Stimulated activated CD8-positive, alpha-beta memory T cell treated with anti-CD3 and anti-CD28 coated beads, Interleukin-4, amount 100 ng/mL, for 24 hours (primary cell): ENCODE results near the gene SLIT3.

Experiments
- DNase-seq: peaks from one replicate; pipeline ENCODE4 v3.0.0-alpha.2; 2020; ENCODE audit warnings: low read depth

SLIT3 gene

DNA sequence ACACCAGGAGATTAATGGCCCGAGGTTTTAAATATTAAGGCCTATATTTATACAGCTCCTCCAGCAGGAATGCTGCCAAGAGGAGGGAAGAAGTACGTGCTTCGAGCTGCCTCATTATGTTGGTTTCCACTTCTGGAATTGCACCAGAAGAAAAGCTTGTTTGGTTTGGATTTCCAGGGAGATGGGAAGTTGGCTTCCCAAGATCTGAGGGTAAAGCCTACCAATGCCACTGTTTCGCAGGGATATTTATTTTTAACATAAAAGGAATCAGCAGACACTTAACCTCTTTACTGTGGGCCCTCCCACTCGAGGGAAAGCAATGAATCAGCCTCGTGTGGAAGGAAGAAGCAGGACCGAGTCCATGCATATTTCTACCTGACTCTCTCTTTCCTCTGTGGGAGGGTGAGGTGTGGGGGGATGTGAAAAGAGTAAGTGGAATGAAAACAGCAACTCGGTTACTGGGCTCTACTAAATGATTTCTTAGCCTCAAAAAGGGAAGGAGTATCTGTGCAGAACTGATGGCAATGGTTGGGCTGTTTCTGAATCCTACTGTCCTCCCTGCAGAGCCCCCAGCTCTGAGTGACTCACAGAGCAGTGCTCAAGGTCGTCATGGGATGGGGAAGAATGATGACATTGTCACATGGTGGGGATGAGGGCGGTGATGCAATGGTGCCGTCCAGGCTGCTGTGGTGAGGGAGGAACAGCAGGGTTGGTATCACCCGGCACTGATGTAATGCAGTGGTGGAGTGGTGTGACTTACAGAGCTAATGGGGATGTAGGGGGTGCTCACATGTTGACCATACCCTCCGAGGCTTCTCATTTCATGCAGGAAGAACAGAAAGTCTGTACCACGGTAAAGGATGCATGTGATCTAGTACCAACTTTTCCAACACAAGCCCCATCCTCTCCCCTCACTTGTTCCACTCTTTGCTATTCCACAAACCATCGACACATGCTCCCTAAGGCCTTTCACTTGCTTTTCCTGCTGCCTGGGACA lies 506.8 kb downstream of the SLIT3 start:
- DNase-seq: peak; percentile 4

DNA sequence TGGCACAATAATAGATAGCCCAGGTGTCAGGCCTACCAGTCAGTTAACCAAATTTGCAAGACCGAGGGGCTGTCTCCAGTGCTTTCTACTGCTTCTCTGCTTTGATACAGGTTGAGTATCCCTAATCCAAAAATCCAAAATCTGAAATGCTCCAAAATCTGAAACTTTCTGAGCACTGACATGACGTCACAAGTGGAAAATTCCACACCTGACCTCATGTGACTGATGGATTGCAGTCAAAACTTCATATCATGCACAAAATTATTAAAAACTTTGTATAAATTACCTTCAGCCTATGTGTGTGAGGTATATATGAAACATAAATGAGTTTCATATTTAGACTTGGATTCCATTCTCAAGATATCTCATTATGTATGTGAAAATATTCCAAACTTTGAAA lies 508.3 kb downstream of the SLIT3 start:
- DNase-seq: no peak

DNA sequence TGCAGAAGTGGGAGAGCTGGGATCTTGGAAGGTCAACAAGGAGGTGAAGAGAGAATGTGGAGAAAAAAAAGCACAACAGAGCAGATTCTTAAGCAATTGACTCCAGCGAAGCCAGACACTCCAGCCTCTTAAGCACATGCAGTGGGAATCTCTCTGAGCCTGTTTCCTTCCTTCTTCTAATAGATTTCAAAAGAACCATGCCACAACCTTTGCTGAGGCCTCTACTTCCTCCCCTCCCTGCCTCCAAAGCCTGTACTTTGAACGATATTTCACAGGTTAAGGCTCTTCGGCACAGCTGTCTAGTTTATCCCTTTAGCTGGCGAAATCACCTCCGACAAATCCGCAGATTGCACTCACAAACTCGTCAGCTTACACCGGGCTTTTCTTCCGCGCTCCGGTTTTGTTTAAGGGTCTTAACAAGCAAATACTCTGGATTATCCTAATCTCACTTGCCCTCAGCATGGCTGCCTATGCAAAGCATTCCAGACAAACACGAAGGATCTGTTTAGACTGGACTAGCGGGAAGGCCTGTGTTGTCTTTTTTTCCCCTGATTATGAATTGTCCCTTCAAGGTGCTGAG lies 510.2 kb downstream of the SLIT3 start:
- DNase-seq: no peak

DNA sequence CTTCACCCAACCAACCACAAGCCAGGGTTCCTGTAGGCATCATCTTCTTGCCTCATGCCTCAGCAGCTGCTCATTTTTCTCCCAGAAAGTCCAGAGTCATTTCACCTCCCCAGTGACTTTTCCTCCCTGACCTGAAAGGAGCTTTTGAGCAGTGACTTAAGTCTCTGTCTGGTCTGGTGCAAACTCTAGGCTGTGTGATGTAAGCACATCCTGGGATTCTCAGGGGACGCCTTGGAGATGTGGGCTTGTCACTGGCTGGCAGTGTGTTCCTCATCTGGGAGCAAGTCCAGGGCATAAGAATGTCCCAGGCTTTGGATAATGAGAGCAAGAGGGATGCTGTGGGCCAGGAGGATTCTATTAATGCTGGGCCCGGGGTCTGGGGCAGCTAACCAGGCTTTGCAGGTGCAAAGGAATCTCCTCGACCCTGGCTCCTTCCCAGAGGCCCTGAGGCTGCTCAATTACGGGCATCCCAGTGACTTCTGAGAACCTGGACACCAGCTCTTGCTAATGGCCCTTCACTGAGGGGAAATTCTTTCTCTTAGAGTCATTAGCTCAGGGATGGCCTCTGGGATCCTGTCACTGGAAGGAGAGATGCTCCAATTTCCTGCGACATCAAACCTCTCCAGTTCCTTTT lies 510.8 kb downstream of the SLIT3 start:
- no peak for DNase-seq

DNA sequence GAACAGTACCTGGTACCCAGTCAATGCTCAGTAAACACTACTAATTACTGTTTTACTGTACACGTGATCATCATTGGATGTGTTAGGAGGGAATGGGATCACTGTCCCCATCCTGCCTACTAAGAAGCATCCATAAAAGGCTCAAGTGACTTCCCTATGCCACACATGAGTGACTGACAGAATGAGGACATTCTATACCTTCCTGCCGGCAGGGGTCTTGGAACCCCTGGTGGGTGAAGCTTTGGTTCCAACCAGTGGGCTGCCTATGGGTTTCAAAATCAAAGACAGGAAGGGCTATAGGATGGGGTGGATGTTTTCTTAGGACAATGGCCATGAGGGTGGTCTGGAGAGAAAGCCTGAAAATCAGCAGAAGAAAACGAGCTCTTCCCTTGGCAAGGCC lies 512.2 kb downstream of the SLIT3 start:
- DNase-seq: no peak

DNA sequence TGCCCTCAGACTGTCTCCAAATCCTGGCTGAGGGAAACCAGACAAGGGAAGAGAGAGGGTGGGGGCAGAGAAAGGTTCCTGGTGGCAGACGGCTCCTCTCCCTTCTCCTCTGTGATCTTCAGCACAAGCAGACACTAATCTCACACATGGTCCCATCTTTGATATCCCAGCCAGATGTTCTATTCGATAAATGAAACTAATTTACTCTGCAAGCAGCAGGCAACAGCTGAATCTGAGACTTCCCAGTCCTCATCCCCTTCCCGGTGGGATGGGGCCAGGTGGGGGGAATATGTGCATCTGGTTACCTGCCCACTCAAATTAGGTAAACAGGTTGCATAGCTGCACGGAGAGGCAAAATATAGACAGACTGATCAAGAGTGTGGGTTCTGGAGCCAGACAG lies 512.8 kb downstream of the SLIT3 start:
- DNase-seq: no peak

DNA sequence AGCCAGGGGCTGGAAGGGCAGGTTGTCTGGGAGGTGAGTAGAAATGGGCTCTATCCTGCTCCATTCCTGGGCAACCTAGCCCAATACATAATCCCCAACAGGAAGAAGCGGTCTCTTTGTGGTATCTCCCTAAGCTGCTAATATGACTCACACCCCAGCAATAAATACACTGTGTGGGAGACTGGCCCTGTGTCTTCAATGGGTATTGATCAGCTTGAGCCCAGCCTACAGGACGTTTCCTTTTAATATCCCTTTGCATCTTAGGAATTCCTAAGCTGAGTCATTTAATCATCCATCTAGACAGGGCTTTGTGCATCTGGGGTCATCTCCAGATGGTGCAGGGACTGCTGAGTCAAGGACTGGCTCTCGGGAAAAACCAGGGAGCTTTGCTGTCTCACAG lies 514.8 kb downstream of the SLIT3 start:
- DNase-seq: no peak

DNA sequence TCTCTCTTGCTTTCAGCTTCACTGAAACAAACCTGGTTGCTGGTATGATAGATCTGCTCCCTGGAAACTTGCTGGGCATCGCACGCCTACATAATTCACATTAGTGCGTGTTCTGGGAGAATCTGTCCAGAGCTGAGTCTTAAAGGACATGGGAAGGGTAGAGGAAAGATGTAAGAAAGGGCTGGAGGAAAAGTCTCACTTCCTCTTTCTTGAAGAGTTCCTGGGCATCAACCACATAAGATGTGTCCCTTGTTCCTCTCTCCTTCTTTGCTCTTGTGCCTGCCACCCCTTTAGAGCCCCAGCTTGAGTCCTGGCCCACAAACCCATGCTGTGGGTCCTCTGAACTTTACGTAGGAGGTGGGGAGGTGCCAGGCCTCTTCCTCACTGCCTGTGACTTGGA lies 516.5 kb downstream of the SLIT3 start:
- no peak for DNase-seq

DNA sequence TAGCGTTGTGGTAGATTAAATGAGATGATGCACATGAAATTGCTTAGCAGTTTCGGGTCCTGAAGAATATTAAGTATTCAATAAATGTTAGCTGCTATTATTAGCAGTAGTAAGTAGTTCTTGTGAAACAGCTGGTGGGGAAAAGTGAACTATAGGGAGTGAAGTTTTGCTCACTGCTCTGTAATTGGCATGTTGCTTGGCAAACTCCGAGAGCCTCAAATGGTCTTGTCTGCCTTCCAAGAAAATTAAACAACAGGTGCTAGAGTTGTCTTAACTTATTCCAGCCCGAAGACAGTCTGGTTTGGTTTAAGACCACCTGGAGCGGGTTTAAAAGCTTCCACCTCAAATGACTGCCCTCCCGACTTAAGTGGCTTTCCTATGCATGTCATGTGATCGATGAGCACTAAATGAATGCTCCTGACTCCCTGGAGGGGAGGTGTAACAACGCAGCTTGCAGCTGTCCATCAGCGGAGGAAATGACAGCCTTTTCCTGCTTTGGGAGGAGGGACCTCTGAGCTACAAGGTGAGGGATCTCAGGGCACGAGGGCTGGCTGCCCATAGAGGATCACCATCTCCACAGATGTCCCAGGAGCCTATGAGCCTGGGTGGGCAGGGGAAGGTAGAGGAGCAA lies 518.9 kb downstream of the SLIT3 start:
- DNase-seq: no peak

DNA sequence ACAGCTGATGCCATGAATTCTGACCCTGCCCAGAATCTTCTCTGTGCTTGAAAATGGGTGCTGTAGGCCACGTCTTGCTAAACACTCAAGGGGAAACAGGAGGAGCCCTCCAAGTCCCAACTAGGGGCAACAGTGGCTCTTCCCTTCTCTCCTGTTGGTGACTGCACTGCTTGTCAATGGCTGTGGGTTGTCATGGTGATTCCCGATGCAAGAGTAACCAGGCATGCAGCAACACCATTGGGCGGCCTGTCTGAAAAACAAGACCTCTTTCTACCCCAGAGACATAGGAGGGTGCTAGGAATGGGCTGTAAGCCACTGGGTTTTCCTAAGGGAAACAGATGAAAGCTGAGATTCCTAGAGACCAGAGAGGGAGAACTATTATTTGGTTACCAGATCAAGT lies 520.1 kb downstream of the SLIT3 start:
- DNase-seq: no peak

DNA sequence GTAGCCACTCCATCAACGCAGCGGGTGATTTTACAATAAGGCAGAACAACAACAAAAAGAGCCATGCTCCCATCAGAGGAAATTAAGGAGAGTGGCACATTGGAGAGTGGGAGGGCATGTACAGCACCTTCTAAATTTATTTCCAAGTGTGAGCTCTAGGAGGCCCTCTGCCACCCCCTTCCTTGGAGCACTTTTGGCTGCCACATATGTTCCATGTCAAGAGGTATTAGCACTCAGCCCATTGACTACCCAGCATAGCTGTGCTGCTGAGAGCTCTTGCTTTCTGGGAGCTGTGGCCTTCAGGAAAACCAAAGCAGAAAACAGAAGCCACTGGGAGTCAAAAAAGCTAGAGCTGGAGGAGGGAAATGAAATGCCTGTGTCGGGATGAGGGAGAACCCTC lies 521.6 kb downstream of the SLIT3 start:
- DNase-seq: no peak

DNA sequence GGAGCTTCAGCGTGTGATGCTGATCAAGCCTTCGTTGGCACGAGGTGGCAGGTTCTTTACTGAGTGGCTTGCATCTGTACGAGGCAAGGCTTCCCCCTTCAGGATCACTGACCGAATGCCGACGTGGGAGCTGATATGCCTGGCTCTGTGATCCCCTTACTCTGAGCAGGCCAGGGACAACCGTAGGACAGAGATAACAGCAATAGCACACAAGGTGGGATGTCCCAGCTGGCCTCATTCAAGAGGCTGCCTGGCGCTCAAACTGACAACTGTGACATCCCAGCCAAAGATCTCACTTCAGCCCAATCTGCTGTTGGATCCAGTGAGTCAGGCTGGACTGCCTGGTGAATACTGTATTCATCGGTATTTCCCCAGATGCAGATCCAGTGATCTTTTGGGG lies 522.4 kb downstream of the SLIT3 start:
- DNase-seq: no peak

DNA sequence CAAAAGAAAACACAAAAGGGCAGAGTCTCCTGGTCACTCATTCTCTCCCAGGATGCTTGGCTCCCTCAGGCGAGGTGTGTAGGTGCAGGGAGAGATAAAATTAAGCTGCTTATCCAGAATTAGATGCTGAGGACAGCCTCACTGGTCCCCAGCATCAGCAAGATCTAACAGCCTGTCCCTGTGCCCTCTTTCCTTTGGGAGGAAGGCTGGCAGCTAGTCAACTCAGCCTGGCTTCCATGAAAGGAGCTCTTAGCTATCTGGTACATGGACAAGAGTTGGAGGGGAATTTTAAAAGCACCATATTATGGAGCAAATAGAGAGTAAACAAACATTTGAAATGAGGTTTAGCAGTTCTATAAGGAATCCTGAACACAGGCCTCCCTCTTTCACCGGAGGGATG lies 523.3 kb downstream of the SLIT3 start:
- DNase-seq: no peak

DNA sequence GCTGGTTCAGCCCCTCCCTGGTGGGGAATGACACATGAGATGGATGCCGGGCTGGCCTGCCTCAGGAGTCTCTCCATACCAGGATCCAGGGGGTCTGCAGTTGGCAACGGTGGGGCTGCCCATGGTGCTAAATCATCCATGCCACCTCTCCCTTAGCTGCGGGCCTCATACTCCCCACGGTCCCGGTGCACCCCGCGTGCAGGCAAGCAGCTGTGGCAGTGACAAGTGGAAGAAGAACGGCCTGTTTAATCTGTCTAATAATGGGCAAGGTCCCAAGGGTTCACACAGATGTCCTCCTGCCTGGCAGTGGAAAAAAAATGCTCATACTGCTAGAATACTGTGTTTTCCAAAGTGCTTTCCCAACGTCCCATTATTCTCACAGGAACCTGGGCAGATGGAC lies 524.9 kb downstream of the SLIT3 start:
- no peak for DNase-seq

DNA sequence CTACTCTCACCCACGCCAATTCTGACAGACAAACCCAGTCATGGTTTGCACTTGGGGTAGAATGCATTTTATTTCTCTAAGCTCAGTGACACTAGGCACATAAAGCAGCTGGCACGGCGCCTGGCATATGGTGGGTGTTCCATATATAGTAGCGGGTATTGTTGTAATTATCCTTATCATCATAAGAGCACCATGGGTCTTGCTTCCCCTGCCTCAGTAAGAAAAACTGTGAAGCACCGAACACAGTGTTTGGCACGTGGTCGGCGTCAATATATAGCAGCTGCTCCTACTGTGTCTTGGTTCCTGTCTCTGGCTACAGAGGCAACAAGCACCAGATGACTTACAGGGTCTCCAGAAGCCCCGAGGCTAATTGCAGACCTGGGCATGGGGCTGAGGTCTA lies 527.7 kb downstream of the SLIT3 start:
- DNase-seq: no peak

DNA sequence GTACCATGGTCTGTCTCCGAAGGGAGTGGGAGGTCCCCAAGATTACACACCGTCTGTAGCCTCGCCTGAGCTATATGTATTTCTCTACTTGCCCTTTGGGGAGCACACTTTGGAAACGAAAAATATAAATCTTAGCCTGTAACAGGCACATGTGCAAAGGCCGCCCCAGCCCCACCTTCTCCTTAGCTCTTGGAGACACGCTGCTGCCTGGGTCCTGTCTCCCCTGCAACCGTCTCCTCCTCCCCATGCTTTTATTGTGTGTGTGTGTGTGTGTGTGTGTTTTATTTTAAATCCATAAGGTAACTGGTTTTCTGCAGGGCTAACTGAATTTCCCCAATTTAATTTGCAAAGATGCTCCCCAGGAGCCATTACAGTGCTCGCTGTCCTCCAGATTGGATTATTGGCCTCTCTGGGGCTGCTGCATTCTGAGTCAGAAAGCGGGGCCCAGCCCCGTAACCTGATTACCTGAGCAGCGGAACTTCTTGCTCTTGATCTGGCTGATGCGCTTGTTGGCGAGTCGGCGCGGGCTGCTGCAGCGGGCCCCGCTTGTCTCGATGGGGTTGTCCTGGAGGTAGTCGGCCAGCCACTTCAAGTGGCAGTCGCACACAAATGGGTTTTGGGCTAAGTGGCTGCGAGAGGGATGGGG lies 528.5 kb downstream of the SLIT3 start:
- DNase-seq: no peak

DNA sequence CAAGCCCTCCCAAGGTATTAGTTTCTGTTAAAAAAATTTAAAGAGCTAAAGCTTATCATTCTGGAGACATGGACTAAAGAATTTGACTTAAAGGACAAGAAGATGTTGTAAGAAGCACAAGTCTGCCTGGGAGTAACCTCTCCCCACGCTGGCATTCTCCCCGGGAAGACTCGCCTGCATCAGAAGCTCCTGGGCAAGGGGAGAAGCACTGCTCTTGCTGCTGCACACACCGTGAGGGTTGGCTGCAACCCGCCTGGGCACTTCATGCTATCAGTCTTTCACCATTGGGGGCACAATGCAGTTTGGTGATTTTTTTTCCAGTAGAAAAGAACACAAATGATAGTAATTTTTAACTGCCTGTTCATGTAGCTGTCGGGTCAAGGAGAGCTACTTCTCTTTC lies 529.3 kb downstream of the SLIT3 start:
- DNase-seq: no peak

DNA sequence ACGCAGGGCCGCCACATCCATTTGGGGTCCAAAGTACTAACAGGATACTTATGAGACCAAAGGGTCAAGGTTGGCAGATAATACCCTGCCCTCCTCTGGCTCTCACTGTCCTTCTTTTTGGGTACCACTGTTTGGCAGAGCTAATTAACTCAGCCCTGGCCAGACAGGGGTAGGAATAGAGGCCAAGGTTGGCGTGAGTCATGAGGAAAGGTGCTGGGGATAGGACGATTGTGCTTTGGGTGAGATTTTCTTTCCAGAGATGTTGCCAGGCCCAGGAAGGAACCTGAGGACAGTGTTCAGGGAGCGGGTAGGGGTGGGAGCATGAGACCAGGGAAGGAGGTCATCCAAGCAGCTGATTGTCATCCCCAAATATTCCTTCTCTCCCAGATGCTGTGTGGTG lies 529.9 kb downstream of the SLIT3 start:
- DNase-seq: no peak

DNA sequence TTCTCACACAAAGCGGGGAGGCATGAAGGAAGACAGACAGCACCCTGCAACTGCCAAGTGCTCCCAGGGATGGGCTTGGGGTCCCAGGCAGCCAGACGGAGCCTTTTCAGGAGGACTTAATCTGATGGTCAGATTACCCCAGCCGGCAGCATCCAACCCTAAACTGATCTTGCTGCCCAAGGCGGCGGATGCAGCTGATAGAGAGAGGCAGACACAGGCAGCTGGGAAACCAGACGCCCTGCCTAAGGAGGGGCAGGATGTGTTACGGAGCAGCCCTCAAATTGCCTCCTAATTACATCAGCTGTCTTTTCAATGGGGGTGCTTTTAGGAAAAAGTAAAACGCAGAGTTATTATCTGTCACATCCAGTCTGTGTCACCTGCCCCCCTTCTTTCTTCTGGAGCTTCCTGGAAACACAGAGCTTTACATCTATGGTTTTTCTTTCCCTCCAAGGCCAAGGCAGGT lies 530.9 kb downstream of the SLIT3 start:
- DNase-seq: no peak

DNA sequence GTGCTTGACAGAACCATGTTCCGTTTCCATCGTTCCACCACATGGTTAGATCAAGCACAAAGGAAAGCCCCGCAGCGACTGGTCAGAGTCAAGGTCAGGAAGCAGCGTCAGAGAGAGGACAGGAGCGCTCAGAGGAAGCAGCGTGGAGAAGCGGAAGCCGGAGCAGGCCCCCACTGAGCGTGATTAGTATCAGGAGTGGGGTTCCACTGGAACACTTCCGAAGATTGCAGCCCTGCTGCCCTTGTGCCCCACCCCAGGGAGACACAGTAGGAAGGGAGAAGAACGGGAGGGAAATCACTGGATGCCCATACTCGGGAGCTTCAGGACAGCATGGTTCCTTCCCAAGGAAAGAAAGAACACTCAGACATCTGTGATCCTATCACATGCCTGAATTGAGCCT lies 532.8 kb downstream of the SLIT3 start:
- DNase-seq: no peak

DNA sequence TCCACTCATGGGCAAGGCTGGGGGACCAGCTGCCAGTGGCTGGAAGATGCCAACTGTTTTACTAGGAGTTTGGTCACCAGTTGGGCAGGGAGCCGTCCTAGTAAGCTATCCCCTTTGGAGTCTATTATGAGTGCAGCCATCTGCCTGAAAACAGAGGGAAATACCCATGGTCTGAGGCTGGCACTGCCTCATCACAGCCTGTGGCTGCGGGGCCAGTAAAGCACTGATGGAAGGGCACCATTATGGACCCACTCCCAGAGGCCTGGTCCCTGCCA lies 534.6 kb downstream of the SLIT3 start:
- no peak for DNase-seq
